Choroid plexus epithelial cell (primary cell): ENCODE results near the gene DEFB126.

ENCODE experiments used
- DNase-seq: peaks from one replicate; pipeline ENCODE4 v3.0.0-alpha.2; 2010; ENCODE audit warnings: low read depth
- H3K4me3 ChIP-seq: 2 replicates; pipeline ENCODE4 v1.5.1; 2011; ENCODE audit warnings: low read depth, mild to moderate bottlenecking, control low read depth, low read length, moderate library complexity
- TF ChIP-seq, protein P1 (sequence below): conservative IDR thresholded peaks from 2 replicates; pipeline ENCODE4 v1.5.1; 2011; ENCODE audit warnings: low read depth, mild to moderate bottlenecking, control low read depth, inconsistent platforms, low read length, moderate library complexity

DEFB126 gene

DNA sequence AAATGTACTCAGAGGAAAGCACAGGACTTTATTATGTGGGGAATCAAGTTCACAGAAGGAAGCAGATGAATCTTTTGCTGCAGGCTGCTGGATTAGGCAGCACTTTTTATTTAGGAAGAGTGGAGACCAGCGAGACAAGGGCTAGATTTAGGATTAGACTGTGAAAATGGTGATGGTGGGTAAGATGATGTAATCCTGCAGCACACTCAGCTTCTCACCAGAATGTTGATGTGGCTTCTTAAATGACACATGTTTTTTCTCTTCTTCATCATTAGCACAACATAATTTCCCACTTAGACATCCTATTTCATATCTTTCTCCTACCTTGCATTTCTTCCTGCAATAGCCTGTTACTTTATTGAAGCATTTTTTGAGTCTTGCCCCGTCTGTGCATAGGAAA is 45.3 kb downstream of the DEFB126 start:
- H3K4me3 ChIP-seq, result no peak overlapping the region
- TF ChIP-seq, protein P1, sequence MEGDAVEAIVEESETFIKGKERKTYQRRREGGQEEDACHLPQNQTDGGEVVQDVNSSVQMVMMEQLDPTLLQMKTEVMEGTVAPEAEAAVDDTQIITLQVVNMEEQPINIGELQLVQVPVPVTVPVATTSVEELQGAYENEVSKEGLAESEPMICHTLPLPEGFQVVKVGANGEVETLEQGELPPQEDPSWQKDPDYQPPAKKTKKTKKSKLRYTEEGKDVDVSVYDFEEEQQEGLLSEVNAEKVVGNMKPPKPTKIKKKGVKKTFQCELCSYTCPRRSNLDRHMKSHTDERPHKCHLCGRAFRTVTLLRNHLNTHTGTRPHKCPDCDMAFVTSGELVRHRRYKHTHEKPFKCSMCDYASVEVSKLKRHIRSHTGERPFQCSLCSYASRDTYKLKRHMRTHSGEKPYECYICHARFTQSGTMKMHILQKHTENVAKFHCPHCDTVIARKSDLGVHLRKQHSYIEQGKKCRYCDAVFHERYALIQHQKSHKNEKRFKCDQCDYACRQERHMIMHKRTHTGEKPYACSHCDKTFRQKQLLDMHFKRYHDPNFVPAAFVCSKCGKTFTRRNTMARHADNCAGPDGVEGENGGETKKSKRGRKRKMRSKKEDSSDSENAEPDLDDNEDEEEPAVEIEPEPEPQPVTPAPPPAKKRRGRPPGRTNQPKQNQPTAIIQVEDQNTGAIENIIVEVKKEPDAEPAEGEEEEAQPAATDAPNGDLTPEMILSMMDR, result no peak
- DNase-seq, result no peak

DNA sequence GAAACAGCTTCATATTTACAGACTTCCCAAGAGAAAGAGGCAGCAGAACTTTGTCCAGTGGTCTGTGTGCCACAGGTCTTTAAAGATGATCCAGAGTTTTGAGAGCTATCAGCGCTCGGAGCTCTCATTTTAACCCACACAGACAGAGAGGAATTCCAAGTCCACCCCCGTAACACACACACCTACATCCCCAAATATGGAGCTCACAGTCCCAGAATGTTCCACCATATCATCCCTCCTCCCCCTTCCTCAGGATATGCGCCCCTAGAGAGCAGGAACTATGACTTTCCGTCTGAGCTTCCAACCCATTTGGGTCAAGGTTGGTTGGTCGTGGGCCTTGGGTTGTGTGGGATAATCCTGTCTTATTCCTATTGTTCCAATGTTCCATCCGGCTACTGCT is 47.2 kb downstream of the DEFB126 start, which contains the start of gene DEFB128:
DEFB128 (minus strand) TSS at position 101 of the 400 bp plus-strand sequence; CDS start at position 13, 88 bp downstream.
- H3K4me3 ChIP-seq, result no peak within 1 kb of the TSS
- TF ChIP-seq, protein P1, result no peak
- no peak for DNase-seq
